ENCODE data around the gene GRB10. TPM values are rescaled to one million over a fixed set of nuclear protein-coding genes. Genes with fewer than 3 reads are reported as not detected.

The GRB10 gene
- total and polyA plus RNA-seq, 2 of the 8 experiments (the other 6 are each of a cell fraction or from before 2014, with no cell fraction given), result 35.7 to 97.0 TPM

- no peak for TF ChIP-seq EZH2 (IDR thresholded peaks at IDR 0.05; ENCODE audit: low read depth, low read length, severe bottlenecking)
- no peak for TF ChIP-seq USF2 (IDR thresholded peaks at IDR 0.05; ENCODE audit: low read length)
- TF ChIP-seq SP2 (IDR thresholded peaks at IDR 0.05; ENCODE audit: low read length), result no peak
- Histone ChIP-seq H3K27me3 (replicated peaks in 1 of 4; ENCODE audit: control insufficient read depth in 3 of 4, extremely low read depth in 1 of 4, insufficient read depth in 3 of 4, low read length in 3 of 4) (no peaks in the 10 kb centered on the region), H3K14ac (ENCODE audit: insufficient read length) (no peak overlapping the region), H2AK5ac (ENCODE audit: low read depth, low read length) (no peak overlapping the region), H2BK120ac (replicated peaks; ENCODE audit: low read depth, low read length) (no peak overlapping the region), H2BK20ac (ENCODE audit: low read length) (no peak overlapping the region), H3K36me3 (ENCODE audit: control insufficient read depth in 2 of 4, insufficient read depth in 4 of 4, low read length in 3 of 4) (no peaks in the 10 kb centered on the region), H3K23ac (ENCODE audit: insufficient read length) (no peak overlapping the region), H3K4ac (replicated peaks; ENCODE audit: insufficient read length, low read depth, low read length) (no peak overlapping the region), H2AFZ (ENCODE audit: low read length) (no peak overlapping the region), H3K79me2 (ENCODE audit: control insufficient read depth in 1 of 2, insufficient read depth in 2 of 2, low read length in 2 of 2) (no peaks in the 10 kb centered on the region), H3K4me2 (ENCODE audit: insufficient read depth in 1 of 2, low read depth in 2 of 2, low read length in 2 of 2) (no peak overlapping the region), H2BK12ac (ENCODE audit: low read depth, low read length) (no peak overlapping the region), H3K79me1 (ENCODE audit: low read depth, low read length) (no peaks in the 10 kb centered on the region), H4K8ac (ENCODE audit: extremely low read depth, insufficient read depth, low read length) (no peak overlapping the region), H4K91ac (replicated peaks; ENCODE audit: insufficient read length, low read length) (no peak overlapping the region), H3K27ac (ENCODE audit: low read depth, low read length) (no peak overlapping the region), H2BK5ac (ENCODE audit: low read depth, low read length) (no peak overlapping the region), H3K18ac (ENCODE audit: extremely low read depth, low read length) (no peak overlapping the region), H3K9me3 (ENCODE audit: insufficient read depth in 2 of 2, low read depth in 1 of 2, low read length in 1 of 2) (no peaks in the 10 kb centered on the region), H2BK15ac (ENCODE audit: low read length) (no peak overlapping the region), H3K56ac (replicated peaks; ENCODE audit: insufficient read length, low read depth, low read length) (no peak overlapping the region), H3K4me3 (ENCODE audit: extremely low read depth in 1 of 4, insufficient read depth in 2 of 4, low read depth in 3 of 4, low read length in 4 of 4) (no peak overlapping the region), H3K23me2 (ENCODE audit: low read depth, low read length) (no peaks in the 10 kb centered on the region), H3K4me1 (replicated peaks in 1 of 4; ENCODE audit: control insufficient read depth in 3 of 4, insufficient read depth in 4 of 4, low read length in 3 of 4) (peaks cover 0 to 3% (median 0%) of the 10 kb centered on the region in 4 experiments; a peak in 3 of 7 replicates), H3K9ac (replicated peaks in 1 of 4; ENCODE audit: extremely low read depth in 1 of 4, low read depth in 3 of 4, low read length in 3 of 4) (no peak overlapping the region), H4K20me1 (replicated peaks in 1 of 2; ENCODE audit: control insufficient read depth in 1 of 2, insufficient read depth in 2 of 2, low read length in 2 of 2) (no peaks in the 10 kb centered on the region), H4K5ac (ENCODE audit: insufficient read length, low read depth, low read length) (no peak overlapping the region)
- FAIRE-seq (no peak), DNase-seq (ENCODE audit: low read depth in 1 of 2, low spot score in 2 of 2) (no peak)
- 78% methylated on average over 4 of the region's 4 CpGs; no CpG with 5 or more reads in 1 of the 2 experiments for WGBS, 2 experiments (ENCODE audit: extremely low coverage in 1 of 2, insufficient coverage in 1 of 2, insufficient read length in 1 of 2, insufficient replicate concordance in 2 of 2, low coverage in 1 of 2, low lambda C conversion rate in 2 of 2, missing lambda C conversion rate in 1 of 2)
- CTCF ChIA-PET (ENCODE audit: partially characterized antibody), result interaction anchor here (0.6 to 2.0 kb wide), 3 partner anchors 10 to 609 kb away, joined by 3 to 5 read pairs (median 3); no protein-coding TSS in a partner anchor
- POLR2A ChIA-PET (ENCODE audit: partially characterized antibody), result no interaction called here
These were observed 230.6 kb downstream of the GRB10 start for GRCh38 chr7:50552139-50552538.

All from H1 (cell line).